HUDEP-2 (cell line): ENCODE data around the gene OR2H1.
A peak's percentile ranks its signal among the peaks of the same experiment; 100 is the strongest.

ENCODE experiments used
- DNase-seq, 76 experiments: peaks; one replicate each; lab custom pipeline; 2025; ENCODE audit not compliant: unreplicated experiment in 76 of 76; lab: John Stamatoyannopoulos, UW

The OR2H1 gene

GRCh38 chr6:29479560-29479959, 22.6 kb downstream of the OR2H1 start:
- DNase-seq, result peak in 4 of 76 experiments; percentile 11 to 44 (median 30)

- no peak for DNase-seq
Observed at GRCh38 chr6:29483186-29483585, 26.2 kb downstream of the OR2H1 start.

- no peak for DNase-seq
Observed at GRCh38 chr6:29483735-29484134, 26.8 kb downstream of the OR2H1 start.

GRCh38 chr6:29486577-29486976, 29.6 kb downstream of the OR2H1 start:
- DNase-seq, result peak in 7 of 76 experiments; percentile 14 to 27 (median 22)

GRCh38 chr6:29487131-29487530, 30.2 kb downstream of the OR2H1 start:
- no peak for DNase-seq

- DNase-seq, result peak in 15 of 76 experiments; percentile 5 to 52 (median 27)
Observed at GRCh38 chr6:29487660-29488059, 30.7 kb downstream of the OR2H1 start, which contains the start of gene MAS1L. Gene MAS1L (minus strand): TSS chr6:29487956. CDS start chr6:29487902, 54 bp downstream.

- no peak for DNase-seq
Observed at GRCh38 chr6:29488874-29489273, 31.9 kb downstream of the OR2H1 start.

- no peak for DNase-seq
Observed at GRCh38 chr6:29489286-29489685, 32.3 kb downstream of the OR2H1 start.

GRCh38 chr6:29490055-29490454, 33.1 kb downstream of the OR2H1 start:
- peak in 11 of 76 experiments; percentile 12 to 59 (median 44) for DNase-seq

GRCh38 chr6:29490552-29490951, 33.6 kb downstream of the OR2H1 start:
- DNase-seq, result peak in 43 of 76 experiments; percentile 16 to 75 (median 43)

GRCh38 chr6:29491574-29491973, 34.6 kb downstream of the OR2H1 start:
- no peak for DNase-seq

GRCh38 chr6:29493261-29493660, 36.3 kb downstream of the OR2H1 start:
- no peak for DNase-seq

- no peak for DNase-seq
Observed at GRCh38 chr6:29494131-29494530, 37.2 kb downstream of the OR2H1 start.

GRCh38 chr6:29495571-29495970, 38.6 kb downstream of the OR2H1 start:
- no peak for DNase-seq

GRCh38 chr6:29496961-29497360, 40.0 kb downstream of the OR2H1 start:
- DNase-seq, result no peak

- no peak for DNase-seq
Observed at GRCh38 chr6:29499704-29500103, 42.7 kb downstream of the OR2H1 start.

GRCh38 chr6:29500594-29500993, 43.6 kb downstream of the OR2H1 start:
- DNase-seq, result no peak

- no peak for DNase-seq
Observed at GRCh38 chr6:29501106-29501505, 44.2 kb downstream of the OR2H1 start.

- no peak for DNase-seq
Observed at GRCh38 chr6:29502181-29502580, 45.2 kb downstream of the OR2H1 start.

GRCh38 chr6:29502597-29502996, 45.6 kb downstream of the OR2H1 start:
- no peak for DNase-seq

- DNase-seq, result no peak
Observed at GRCh38 chr6:29504961-29505360, 48.0 kb downstream of the OR2H1 start.

GRCh38 chr6:29505808-29506207, 48.9 kb downstream of the OR2H1 start:
- DNase-seq, result no peak

GRCh38 chr6:29506446-29507067, 49.6 kb downstream of the OR2H1 start:
- DNase-seq, result no peak
